Brain microvascular endothelial cell (primary cell): ENCODE measurements around the gene QRFP.

Experiments
- DNase-seq: peaks from one replicate; pipeline ENCODE4 v3.0.0-alpha.2; 2020
- H3K27ac ChIP-seq: fragments of 250-450 bp; sonication (Bioruptor Pico); 2 replicates; pipeline ENCODE4 v1.5.1; 2020; ENCODE audit warnings: mild to moderate bottlenecking, moderate library complexity
- H3K27me3 ChIP-seq: fragments of 250-450 bp; sonication (Bioruptor Pico); replicated peaks from 2 replicates; pipeline ENCODE4 v1.5.1; 2020; ENCODE audit warnings: mild to moderate bottlenecking
- H3K36me3 ChIP-seq: fragments of 250-450 bp; sonication (Bioruptor Pico); replicated peaks from 2 replicates; pipeline ENCODE4 v1.5.1; 2020; ENCODE audit warnings: mild to moderate bottlenecking
- H3K4me3 ChIP-seq: 2 replicates; pipeline ENCODE4 v1.5.1; 2011; ENCODE audit warnings: low read depth, mild to moderate bottlenecking, control low read depth, low read length, moderate library complexity
- in situ Hi-C: cut with HindIII; loops from 2 replicates; pipeline ENCODE4 v1.10.0; 2017; ENCODE audit warnings: low sequenced_read_pairs, low pct_ligation_motif_present
- TF ChIP-seq, protein P1 (sequence below): IDR thresholded peaks from 2 replicates; pipeline ENCODE4 v1.5.1; 2011; ENCODE audit warnings: low read depth, mild to moderate bottlenecking, moderate library complexity, low read length, control low read depth, inconsistent platforms; ENCODE audit errors: missing control alignments

QRFP gene

DNA sequence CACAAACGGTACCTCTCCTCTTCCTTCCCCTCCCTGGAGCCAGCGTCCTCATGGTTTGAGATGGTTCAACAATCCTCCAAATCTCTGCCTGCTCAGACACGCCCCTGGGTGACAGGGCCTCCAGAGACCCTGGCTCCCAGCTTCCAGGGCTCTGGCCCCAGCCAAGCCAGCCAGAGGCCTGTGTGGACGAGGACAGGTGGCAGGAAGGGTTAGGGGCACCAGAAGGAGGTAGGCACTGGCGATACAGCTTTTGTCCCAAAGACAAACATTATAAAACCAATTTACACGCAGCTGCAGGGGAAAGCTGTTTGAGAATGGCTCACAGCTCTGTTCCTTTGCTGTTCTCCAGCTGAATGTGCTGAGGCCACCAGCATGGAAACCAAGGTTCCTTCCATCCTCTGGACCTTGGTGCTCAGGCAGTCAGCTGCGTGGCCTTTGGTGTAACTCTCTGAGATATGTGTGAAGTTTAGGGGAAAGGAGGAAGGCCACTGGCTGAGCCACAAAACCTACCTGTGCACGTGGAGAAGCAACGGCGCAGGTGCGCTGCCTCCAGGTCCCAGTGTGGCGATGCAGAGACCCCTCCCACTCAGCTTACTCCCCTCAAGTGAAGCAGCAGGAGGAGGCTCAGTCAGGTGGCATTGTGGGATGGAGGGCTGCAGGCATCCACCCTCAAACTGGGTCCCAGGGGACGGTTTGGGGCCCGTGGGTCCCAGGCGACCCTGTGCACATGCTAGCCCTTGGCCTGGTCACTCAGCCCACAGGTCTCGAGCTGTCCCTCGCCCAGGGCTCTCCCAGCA, 4.3 kb upstream of the QRFP start:
- in situ Hi-C loops: no loop called here
- no peaks in the 10 kb centered on the region for H3K36me3 ChIP-seq
- no peak for DNase-seq
- H3K27me3 ChIP-seq: peaks cover 66% of the 10 kb centered on the region
- peak overlapping the region; percentile 12 for H3K27ac ChIP-seq
- H3K4me3 ChIP-seq: no peak overlapping the region
- TF ChIP-seq, protein P1, sequence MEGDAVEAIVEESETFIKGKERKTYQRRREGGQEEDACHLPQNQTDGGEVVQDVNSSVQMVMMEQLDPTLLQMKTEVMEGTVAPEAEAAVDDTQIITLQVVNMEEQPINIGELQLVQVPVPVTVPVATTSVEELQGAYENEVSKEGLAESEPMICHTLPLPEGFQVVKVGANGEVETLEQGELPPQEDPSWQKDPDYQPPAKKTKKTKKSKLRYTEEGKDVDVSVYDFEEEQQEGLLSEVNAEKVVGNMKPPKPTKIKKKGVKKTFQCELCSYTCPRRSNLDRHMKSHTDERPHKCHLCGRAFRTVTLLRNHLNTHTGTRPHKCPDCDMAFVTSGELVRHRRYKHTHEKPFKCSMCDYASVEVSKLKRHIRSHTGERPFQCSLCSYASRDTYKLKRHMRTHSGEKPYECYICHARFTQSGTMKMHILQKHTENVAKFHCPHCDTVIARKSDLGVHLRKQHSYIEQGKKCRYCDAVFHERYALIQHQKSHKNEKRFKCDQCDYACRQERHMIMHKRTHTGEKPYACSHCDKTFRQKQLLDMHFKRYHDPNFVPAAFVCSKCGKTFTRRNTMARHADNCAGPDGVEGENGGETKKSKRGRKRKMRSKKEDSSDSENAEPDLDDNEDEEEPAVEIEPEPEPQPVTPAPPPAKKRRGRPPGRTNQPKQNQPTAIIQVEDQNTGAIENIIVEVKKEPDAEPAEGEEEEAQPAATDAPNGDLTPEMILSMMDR: no peak

DNA sequence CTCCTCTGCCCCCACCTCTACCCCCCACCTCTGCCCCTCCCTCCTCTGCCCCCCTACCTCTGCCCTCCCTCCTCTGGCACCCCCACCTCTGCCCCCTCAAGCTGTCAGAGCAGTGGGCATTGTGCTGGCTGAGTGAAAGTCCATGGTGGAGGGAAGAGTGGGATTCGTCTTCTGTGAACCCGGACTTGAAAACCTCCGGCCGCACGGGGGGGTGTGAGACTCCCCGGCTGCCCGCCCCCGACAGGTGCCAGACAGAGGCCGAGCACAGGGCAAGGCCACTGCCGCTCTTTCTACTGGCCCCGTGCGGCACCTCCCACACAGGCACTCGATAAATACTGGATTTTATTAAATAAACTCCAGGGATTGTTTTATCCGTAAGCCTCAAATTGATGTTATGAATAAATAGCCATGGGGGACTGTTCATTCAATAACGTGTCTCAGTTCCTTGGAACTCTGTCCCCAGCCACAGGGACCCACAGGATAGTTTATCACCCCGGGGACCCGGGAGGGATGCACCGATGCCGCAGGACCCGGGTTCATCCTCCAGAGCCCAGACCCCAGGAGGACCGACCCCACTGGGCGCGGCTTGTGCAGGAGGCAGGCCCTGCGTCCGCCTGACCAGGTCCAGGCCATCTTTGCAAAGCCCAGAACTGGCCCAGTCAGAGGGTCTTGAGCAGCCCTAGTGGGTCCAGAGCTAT, 2.6 kb upstream of the QRFP start:
- Histone ChIP-seq H3K27ac (no peak overlapping the region), H3K36me3 (peaks cover 3% of the 10 kb centered on the region), H3K27me3 (peaks cover 58% of the 10 kb centered on the region), H3K4me3 (no peak overlapping the region)
- in situ Hi-C loops: no loop called here
- no peak for DNase-seq
- TF ChIP-seq, protein P1: no peak

DNA sequence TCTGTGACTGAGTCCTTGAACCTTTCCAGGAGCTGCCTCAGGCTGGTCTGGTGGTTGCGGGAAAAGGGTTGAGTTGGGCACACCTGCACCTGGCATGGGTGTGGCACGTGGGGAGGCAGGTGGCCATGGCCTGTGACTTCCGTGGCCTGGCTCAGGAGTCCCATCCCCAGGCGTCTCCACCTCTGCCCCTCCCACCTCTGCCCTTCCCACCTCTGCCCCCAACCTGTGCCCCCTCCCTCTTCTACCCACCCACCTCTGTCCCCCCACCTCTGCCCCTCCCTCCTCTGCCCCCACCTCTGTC, 1.9 kb upstream of the QRFP start:
- peaks cover 63% of the 10 kb centered on the region for H3K27me3 ChIP-seq
- H3K4me3 ChIP-seq: no peak overlapping the region
- in situ Hi-C loops: no loop called here

DNA sequence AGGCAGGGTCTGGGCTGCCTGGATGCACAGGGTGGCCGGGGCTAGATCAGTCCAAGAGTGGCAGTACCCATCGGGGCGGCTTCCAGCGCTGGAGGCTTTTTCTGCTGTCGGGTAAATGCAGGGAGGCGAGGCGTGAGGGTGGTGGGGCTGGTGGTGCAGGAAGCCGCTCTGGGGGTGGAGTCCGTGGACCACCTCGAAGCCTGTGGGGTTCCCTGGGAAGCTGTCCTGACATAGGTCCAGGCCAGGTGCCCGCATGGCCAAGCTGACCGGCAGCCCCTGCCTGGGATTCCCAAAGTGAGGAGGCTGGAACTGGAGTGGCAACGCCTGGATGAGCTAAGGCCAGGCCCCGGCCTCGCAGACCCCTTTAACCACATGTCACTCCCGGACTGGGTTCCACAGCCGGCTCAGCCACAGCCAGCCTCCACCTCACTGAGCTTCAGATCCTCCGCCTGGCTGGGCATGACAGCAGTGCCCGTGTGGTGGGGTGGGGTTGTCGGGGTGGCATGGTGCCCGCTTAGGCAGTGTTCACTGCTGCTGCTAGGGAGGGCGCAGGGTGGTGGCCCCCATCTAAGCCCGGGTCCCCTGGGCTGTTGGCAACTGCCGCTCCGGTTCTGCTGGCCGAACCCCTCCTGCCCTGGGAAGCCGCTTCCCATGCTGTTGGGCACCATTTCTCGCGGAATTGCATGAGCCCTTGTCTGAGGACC, 1.4 kb upstream of the QRFP start:
- H3K27me3 ChIP-seq: peaks cover 63% of the 10 kb centered on the region
- in situ Hi-C loops: no loop called here
- TF ChIP-seq, protein P1: no peak

More for the DNA sequence above, 1.9 kb upstream of the QRFP start:
- DNase-seq: no peak
- H3K36me3 ChIP-seq: peaks cover 10% of the 10 kb centered on the region
- H3K27ac ChIP-seq: no peak overlapping the region
- TF ChIP-seq, protein P1: no peak

DNA sequence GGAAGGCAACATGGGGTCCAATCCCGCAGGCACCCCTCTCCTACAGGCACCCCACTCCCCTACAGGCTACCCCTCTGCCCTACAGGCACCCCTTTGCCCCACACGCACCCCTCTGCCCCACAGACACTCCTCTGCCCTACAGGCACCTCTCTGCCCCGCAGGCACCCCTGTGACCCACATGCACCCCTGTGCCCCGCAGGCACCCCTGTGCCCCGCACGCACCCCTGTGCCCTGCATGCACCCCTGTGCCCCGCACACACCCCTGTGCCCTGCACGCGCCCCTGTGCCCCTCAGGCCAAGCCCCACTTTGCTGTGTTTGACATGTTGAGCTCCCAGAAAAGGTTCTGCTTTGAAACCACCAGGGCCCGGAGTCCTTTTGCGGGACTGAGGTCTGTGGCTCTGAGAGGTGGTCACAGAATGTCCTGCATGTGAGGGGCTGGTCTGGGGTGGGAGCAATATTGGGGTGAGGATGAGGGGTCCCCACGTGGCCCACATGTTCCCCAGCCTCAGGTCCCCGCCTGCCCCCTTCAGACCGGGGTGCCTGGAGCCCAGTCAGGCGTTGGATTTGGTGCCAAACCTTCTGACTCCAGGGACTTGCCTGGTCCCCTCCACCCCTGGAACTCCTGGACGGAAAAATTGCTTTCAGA, 616 bp upstream of the QRFP start:
- H3K36me3 ChIP-seq: peaks cover 22% of the 10 kb centered on the region
- in situ Hi-C loops: no loop called here

More for the DNA sequence above, 1.4 kb upstream of the QRFP start:
- Histone ChIP-seq H3K36me3 (peaks cover 15% of the 10 kb centered on the region), H3K4me3 (no peak overlapping the region), H3K27ac (no peak overlapping the region)
- no peak for DNase-seq

More for the DNA sequence above, 616 bp upstream of the QRFP start:
- Histone ChIP-seq H3K27me3 (peaks cover 58% of the 10 kb centered on the region), H3K4me3 (no peak overlapping the region), H3K27ac (no peak overlapping the region)
- DNase-seq: no peak
- TF ChIP-seq, protein P1: no peak
